ENCODE measurements around the gene PCNA. TPM values are rescaled to one million over a fixed set of nuclear protein-coding genes. Genes with fewer than 3 reads are reported as not detected.

PCNA gene
- total RNA-seq, 2 experiments from 2014 or later = 554 to 560 TPM

Other genes starting within 250 kb of the PCNA start
- gene SLC23A2, start 118.4 kb downstream of the PCNA start, total RNA-seq = 10 to 100 TPM; 14.0 to 14.9 TPM
- 10 to 100 TPM; 75.5 to 77.1 TPM for gene TMEM230, start 6.9 kb downstream of the PCNA start, total RNA-seq
- gene CDS2, start 7.0 kb upstream of the PCNA start, total RNA-seq = 10 to 100 TPM; 46.5 to 47.4 TPM
- gene PROKR2, start 197.0 kb upstream of the PCNA start, total RNA-seq = not detected